Upper lobe of left lung (tissue), 4 donors: ENCODE measurements around the gene PLEKHM1.
"Not testable (repeated sequence)": the region's sequence is repeated elsewhere in the genome, so short reads cannot be mapped to it uniquely, and the experiment has no call there.

ENCODE experiments used
- POLR2A ChIP-seq, 4 donors: fragments of 450-650 bp; IDR thresholded peaks; one replicate each; pipeline ENCODE4 v1.5.1; 2016 to 2017; ENCODE audit warnings: antibody characterized with exemption in 4 of 4, mild to moderate bottlenecking in 2 of 4
- TF ChIP-seq, protein P1 (sequence below), 6 experiments: fragments of 450-650 bp in 4 of 6; fragments of 200-600 bp in 2 of 6; sonication (generic) in 2 of 6; IDR thresholded peaks; one replicate each; pipeline ENCODE4 v1.5.1; 2016 to 2019; ENCODE audit warnings: antibody characterized with exemption in 6 of 6

DNA sequence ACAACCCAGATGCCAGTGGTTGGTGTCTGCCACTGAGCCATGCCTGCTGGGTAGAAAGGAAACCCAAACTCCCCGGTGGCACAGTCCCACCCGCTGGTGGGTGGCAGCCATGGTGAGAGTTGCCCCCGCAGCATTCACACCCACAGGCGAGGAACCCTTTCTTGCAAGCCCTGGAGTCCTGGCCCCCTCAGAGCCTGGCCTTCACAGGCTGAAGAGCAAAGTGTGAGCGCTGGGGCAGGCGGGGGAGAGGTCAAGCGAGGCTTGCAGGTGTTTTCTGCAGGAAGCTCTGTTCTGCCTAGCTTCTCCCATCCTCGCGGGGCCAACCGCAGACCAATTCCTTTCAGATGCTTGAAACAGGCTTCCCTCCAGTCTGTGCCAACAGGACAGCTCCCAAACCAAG, 38.9 kb downstream of the PLEKHM1 start:
- TF ChIP-seq, protein P1, sequence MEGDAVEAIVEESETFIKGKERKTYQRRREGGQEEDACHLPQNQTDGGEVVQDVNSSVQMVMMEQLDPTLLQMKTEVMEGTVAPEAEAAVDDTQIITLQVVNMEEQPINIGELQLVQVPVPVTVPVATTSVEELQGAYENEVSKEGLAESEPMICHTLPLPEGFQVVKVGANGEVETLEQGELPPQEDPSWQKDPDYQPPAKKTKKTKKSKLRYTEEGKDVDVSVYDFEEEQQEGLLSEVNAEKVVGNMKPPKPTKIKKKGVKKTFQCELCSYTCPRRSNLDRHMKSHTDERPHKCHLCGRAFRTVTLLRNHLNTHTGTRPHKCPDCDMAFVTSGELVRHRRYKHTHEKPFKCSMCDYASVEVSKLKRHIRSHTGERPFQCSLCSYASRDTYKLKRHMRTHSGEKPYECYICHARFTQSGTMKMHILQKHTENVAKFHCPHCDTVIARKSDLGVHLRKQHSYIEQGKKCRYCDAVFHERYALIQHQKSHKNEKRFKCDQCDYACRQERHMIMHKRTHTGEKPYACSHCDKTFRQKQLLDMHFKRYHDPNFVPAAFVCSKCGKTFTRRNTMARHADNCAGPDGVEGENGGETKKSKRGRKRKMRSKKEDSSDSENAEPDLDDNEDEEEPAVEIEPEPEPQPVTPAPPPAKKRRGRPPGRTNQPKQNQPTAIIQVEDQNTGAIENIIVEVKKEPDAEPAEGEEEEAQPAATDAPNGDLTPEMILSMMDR (IDR thresholded peaks at IDR 0.05): not testable (repeated sequence)
- not testable (repeated sequence) for TF ChIP-seq POLR2A (IDR thresholded peaks at IDR 0.05)
